ENCODE measurements around the gene MYNN.

MYNN gene

GRCh38 chr3:169813757-169814517 lies 40.7 kb downstream of the MYNN start:
- no peak for DNase-seq
- in situ Hi-C loops (cut with HindIII; ENCODE audit: low pct_ligation_motif_present, low pct_unique_long_range_greater_than_20kb, low sequenced_read_pairs) = no loop called here

DNA sequence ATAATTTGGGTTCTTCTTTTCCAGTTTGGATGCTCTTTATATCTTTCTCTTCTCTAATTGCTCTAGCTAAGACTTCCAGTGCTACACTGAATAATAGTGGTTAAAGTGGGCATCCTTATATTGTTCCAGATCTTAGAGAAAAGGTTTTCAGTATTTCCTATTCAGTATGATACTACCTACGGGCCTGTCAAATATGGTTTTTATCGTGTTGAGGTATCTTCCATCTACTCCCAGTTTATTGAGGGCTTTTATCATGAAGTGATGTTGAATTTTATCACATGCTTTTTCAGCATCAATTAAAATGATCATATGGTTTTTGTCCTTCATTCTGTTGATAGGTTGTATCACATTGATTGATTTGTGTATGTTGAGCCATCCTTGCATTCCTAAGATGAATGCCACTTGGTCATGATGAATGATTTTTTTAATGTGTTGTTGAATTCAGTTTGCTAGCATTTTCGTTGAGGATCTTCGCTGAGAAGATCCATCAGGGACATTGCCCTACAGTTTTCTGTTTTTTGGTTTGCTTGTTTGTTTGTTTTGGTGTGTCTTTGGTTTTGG lies 42.5 kb downstream of the MYNN start:
- in situ Hi-C loops (cut with HindIII; ENCODE audit: low pct_ligation_motif_present, low pct_unique_long_range_greater_than_20kb, low sequenced_read_pairs) = no loop called here
- DNase-seq = no peak

- in situ Hi-C loops (cut with HindIII; ENCODE audit: low pct_ligation_motif_present, low pct_unique_long_range_greater_than_20kb, low sequenced_read_pairs) = no loop called here
- peak; percentile 8 for DNase-seq
Measured at GRCh38 chr3:169818316-169818715, 45.1 kb downstream of the MYNN start.

GRCh38 chr3:169822091-169822490 lies 48.9 kb downstream of the MYNN start:
- in situ Hi-C loops (cut with HindIII; ENCODE audit: low pct_ligation_motif_present, low pct_unique_long_range_greater_than_20kb, low sequenced_read_pairs) = no loop called here
- no peak for DNase-seq

DNA sequence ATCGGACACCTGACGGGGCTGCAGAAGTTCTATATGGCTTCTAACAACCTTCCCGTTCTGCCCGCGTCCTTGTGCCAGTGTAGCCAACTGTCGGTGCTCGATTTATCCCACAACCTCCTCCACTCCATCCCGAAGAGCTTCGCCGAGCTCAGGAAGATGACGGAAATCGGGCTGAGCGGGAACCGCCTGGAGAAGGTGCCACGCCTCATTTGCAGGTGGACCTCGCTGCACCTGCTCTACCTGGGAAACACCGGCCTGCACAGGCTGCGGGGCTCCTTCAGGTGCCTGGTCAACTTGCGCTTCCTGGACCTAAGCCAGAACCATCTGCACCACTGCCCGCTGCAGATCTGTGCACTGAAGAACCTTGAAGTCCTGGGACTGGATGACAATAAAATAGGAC lies 49.3 kb downstream of the MYNN start:
- no peak for DNase-seq
- in situ Hi-C loops (cut with HindIII; ENCODE audit: low pct_ligation_motif_present, low pct_unique_long_range_greater_than_20kb, low sequenced_read_pairs) = no loop called here

DNA sequence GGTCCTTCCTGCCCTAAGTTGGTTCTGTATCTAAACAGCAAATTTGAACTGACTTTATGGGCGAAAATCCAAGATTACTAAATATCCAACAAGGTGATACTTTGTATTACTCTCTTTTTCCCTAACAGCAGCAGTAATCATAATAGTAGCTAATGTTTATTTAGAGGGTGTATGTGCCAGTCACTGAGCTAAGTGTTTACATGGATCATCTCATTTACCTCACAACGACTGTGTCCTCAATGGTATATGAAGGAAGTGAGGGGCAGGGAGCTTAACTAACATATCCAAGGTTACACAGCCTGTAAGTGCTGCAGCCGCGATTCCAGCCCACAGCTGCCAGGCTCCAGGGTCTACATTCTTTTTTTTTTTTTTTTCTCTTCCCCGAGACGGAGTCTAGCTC lies 49.8 kb downstream of the MYNN start:
- in situ Hi-C loops (cut with HindIII; ENCODE audit: low pct_ligation_motif_present, low pct_unique_long_range_greater_than_20kb, low sequenced_read_pairs) = no loop called here
- no peak for DNase-seq

- DNase-seq = no peak
- in situ Hi-C loops (cut with HindIII; ENCODE audit: low pct_ligation_motif_present, low pct_unique_long_range_greater_than_20kb, low sequenced_read_pairs) = no loop called here
Measured at GRCh38 chr3:169825316-169825715, 52.1 kb downstream of the MYNN start.

GRCh38 chr3:169827712-169828111 lies 54.5 kb downstream of the MYNN start:
- DNase-seq = no peak
- in situ Hi-C loops (cut with HindIII; ENCODE audit: low pct_ligation_motif_present, low pct_unique_long_range_greater_than_20kb, low sequenced_read_pairs) = no loop called here

GRCh38 chr3:169835533-169835932 lies 62.3 kb downstream of the MYNN start:
- DNase-seq = no peak
- in situ Hi-C loops (cut with HindIII; ENCODE audit: low pct_ligation_motif_present, low pct_unique_long_range_greater_than_20kb, low sequenced_read_pairs) = no loop called here

DNA sequence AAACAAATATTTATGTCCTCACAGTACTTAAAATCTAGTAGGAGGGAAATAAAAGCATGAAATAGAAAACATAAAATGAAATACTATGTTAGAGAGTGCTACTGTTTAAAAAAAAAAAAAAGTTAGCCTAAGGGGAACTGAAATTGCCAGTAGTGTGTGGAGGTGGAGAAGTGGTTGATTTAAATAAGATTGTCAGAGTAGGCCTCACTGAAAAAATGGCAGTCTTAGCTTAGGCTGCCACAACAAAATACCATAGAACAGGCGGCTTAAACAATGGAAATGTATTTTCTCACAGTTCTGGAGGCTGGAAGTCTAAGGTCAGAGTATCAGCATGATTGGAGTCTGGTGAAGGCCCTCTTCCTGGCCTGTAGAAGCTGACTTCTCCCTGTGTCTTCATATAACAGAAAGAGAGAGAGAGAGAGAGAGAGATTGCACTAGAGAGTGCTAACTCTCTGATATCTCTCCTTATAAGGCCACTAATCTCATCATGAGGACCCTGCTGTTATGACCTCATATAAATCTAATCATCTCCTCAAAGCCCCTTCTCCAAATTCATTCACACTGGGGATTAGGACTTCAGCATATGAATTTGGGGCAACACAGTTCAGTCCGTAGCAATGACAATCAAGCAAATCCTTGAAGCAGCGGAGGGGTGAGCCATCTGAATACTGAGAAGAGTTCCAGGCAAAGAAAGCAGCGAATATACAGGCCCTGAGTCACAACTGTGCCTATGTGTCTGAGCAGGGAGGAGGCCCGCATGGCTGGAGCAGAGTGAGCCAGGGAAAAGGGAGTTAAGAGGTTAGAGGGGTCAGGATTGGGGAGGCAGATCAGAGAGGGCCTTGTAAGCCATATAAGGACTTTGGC lies 63.1 kb downstream of the MYNN start:
- in situ Hi-C loops (cut with HindIII; ENCODE audit: low pct_ligation_motif_present, low pct_unique_long_range_greater_than_20kb, low sequenced_read_pairs) = no loop called here
- DNase-seq = no peak

GRCh38 chr3:169836942-169837275 lies 63.7 kb downstream of the MYNN start:
- in situ Hi-C loops (cut with HindIII; ENCODE audit: low pct_ligation_motif_present, low pct_unique_long_range_greater_than_20kb, low sequenced_read_pairs) = no loop called here
- no peak for DNase-seq

DNA sequence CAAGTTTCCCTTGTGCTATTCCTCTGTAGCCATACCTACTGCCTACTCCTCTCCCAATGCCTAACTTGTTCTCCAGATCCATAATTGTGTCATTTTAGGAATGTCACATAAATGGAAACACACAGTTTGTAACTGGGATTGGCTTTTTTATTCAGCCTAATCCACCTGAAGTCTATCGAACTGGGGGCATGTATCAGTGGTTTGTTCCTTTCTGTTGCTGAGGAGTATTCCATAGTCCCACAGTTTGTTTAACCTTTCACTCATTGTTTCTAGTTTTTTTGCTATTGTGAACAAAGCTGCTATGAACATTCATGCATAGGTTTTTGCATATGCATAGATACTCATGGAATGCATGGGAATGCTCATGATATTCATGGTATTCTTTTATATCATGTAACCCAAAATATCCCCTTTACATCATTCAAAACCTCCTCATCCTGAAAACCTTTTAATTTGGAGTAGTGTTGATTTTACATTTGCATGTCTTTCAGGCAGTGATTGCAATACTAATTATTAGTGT lies 65.4 kb downstream of the MYNN start:
- in situ Hi-C loops (cut with HindIII; ENCODE audit: low pct_ligation_motif_present, low pct_unique_long_range_greater_than_20kb, low sequenced_read_pairs) = no loop called here
- no peak for DNase-seq

All from ACHN (cell line).